HepG2 (cell line): ENCODE measurements around the gene CD9. TPM values are rescaled to one million over a fixed set of nuclear protein-coding genes. Genes with fewer than 3 reads are reported as not detected.

Source experiments
- ATAC-seq: fragments of 200-7000 bp; cut with Tn5 transposase; 3 replicates; pipeline ENCODE4 v1.9.1; 2020; ENCODE audit warnings: mild to moderate bottlenecking, moderate library complexity
- BruUV-seq: library from RNA; stranded (reverse); fragments of 400-500 nt; replicated peaks from 2 replicates; lab custom pipeline; 2021; lab: Mats Ljungman, UMichigan
- CTCF ChIA-PET: fragments of 300-600 bp; formaldehyde crosslinking; extraction: SDS; loops from one replicate; lab custom pipeline; 2021; ENCODE audit warnings: low total read pairs, inconsistent platforms, low intra/inter-chr PET ratio; lab: Yijun Ruan, JAX
- POLR2A ChIA-PET: fragments of 350-600 bp; sonication (Branson Sonifier 250); formaldehyde crosslinking; loops from one replicate; lab custom pipeline; 2020; ENCODE audit warnings: antibody characterized with exemption, inconsistent platforms; lab: Yijun Ruan, JAX
- DNase-seq: peaks from one replicate; pipeline ENCODE4 v3.0.0-alpha.2; 2015; ENCODE audit warnings: low spot score
- FAIRE-seq: peaks from 3 replicates; lab custom pipeline; 2011; peaks lifted over from hg19 to GRCh38; lab: Jason Lieb, UNC
- H2AFZ ChIP-seq: one replicate; pipeline ENCODE4 v1.6.1; 2011; ENCODE audit warnings: low read length, inconsistent platforms
- H3K27ac ChIP-seq: fragments of 300-600 bp; 3 replicates; pipeline ENCODE4 v1.8.0; 2011; ENCODE audit warnings: mixed run types, mild to moderate bottlenecking, mixed read lengths, low read length, inconsistent platforms; ENCODE audit not compliant: insufficient read depth; ENCODE audit errors: extremely low read length
- H3K27me3 ChIP-seq, 2 experiments: fragments of 200-600 bp in 1 of 2; 2 replicates in 1 of 2; 3 replicates in 1 of 2; pipeline versions ENCODE4 v1.6.0 to v1.8.0; 2011; ENCODE audit warnings: low read length in 2 of 2, mild to moderate bottlenecking in 2 of 2, moderate library complexity in 2 of 2, inconsistent platforms in 1 of 2; ENCODE audit not compliant: insufficient read depth in 2 of 2, control insufficient read depth in 1 of 2
- H3K36me3 ChIP-seq, 2 experiments: fragments of 200-600 bp in 1 of 2; replicated peaks in 1 of 2; 2 replicates in 1 of 2; 3 replicates in 1 of 2; pipeline versions ENCODE4 v1.5.1 to v1.8.0; 2011; ENCODE audit warnings: low read length in 2 of 2, inconsistent platforms in 1 of 2; ENCODE audit not compliant: insufficient read depth in 2 of 2, control insufficient read depth in 1 of 2
- H3K4me1 ChIP-seq: 2 replicates; pipeline ENCODE4 v1.5.1; 2012; ENCODE audit warnings: low read length, inconsistent platforms; ENCODE audit not compliant: insufficient read depth
- H3K4me2 ChIP-seq: 2 replicates; pipeline ENCODE4 v1.6.0; 2011; ENCODE audit warnings: low read depth, low read length, inconsistent platforms
- H3K4me3 ChIP-seq, 3 experiments: fragments of 200-600 bp in 1 of 3; sonication (generic), shearing (Covaris generic) in 1 of 3; replicated peaks in 1 of 3; 2 replicates each; pipeline ENCODE4 v1.5.1; 2011 to 2016; ENCODE audit warnings: low read length in 3 of 3, inconsistent platforms in 2 of 3, low read depth in 2 of 3, mild to moderate bottlenecking in 2 of 3, control low read depth in 1 of 3, mixed read lengths in 1 of 3; ENCODE audit not compliant: insufficient read depth in 1 of 3
- H3K79me2 ChIP-seq: one replicate; pipeline ENCODE4 v1.6.1; 2011; ENCODE audit warnings: low read length, inconsistent platforms; ENCODE audit not compliant: insufficient read depth
- H3K9ac ChIP-seq: 2 replicates; pipeline ENCODE4 v1.6.0; 2011; ENCODE audit warnings: mild to moderate bottlenecking, low read depth, low read length, inconsistent platforms; ENCODE audit not compliant: insufficient read depth
- H3K9me3 ChIP-seq: 2 replicates; pipeline ENCODE4 v1.5.1; 2012; ENCODE audit warnings: mild to moderate bottlenecking, low read length
- H4K20me1 ChIP-seq: 2 replicates; pipeline ENCODE4 v1.6.0; 2011; ENCODE audit warnings: inconsistent platforms, mild to moderate bottlenecking, low read length, moderate library complexity; ENCODE audit not compliant: insufficient read depth
- DRAP1 ChIP-seq: IDR thresholded peaks from 2 replicates; pipeline ENCODE4 v1.6.1; 2016; ENCODE audit warnings: missing genetic modification reagents, missing compliant biosample characterization
- HHEX ChIP-seq: IDR thresholded peaks from 2 replicates; pipeline ENCODE4 v1.6.1; 2016; ENCODE audit warnings: control low read depth
- MXD4 ChIP-seq: IDR thresholded peaks from 2 replicates; pipeline ENCODE4 v1.6.1; 2016; ENCODE audit warnings: mild to moderate bottlenecking, missing biosample characterization, missing genetic modification reagents
- NPAS2 ChIP-seq: sonication (generic); formaldehyde crosslinking; IDR thresholded peaks from 2 replicates; pipeline ENCODE4 v1.8.0; 2022; ENCODE audit warnings: mild to moderate bottlenecking, missing genetic modification reagents, borderline replicate concordance
- PHF21A ChIP-seq: sonication (generic); formaldehyde crosslinking; IDR thresholded peaks from 2 replicates; pipeline ENCODE4 v1.5.0; 2020; ENCODE audit warnings: mild to moderate bottlenecking, missing genetic modification reagents
- SOX5 ChIP-seq: IDR thresholded peaks from 2 replicates; pipeline ENCODE4 v1.6.1; 2016; ENCODE audit warnings: borderline replicate concordance
- TERF1 ChIP-seq: sonication (generic); formaldehyde crosslinking; IDR thresholded peaks from 2 replicates; pipeline ENCODE4 v1.8.0; 2022; ENCODE audit warnings: mild to moderate bottlenecking, missing genetic modification reagents, moderate library complexity
- TFAP4 ChIP-seq: sonication (generic); IDR thresholded peaks from 2 replicates; pipeline ENCODE4 v1.6.1; 2016; ENCODE audit warnings: low read depth, borderline replicate concordance
- ZNF12 ChIP-seq: sonication (generic); formaldehyde crosslinking; IDR thresholded peaks from 2 replicates; pipeline ENCODE4 v1.5.0; 2020; ENCODE audit warnings: missing genetic modification reagents
- ZNF441 ChIP-seq: sonication (generic); formaldehyde crosslinking; IDR thresholded peaks from 2 replicates; pipeline ENCODE4 v1.7.0; 2021; ENCODE audit warnings: missing genetic modification reagents, borderline replicate concordance
- ZNF652 ChIP-seq: IDR thresholded peaks from 2 replicates; pipeline ENCODE4 v1.6.1; 2016; ENCODE audit warnings: low read depth, borderline replicate concordance
- WGBS: methylation state at CpG from one replicate; pipeline ENCODE4 v1.1.6; 2017; ENCODE audit warnings: low lambda C conversion rate; 5-methylcytosine and 5-hydroxymethylcytosine counted together
- in situ Hi-C: cut with HindIII; loops from 2 replicates; pipeline ENCODE4 v1.10.0; 2017; ENCODE audit warnings: low pct_unique_long_range_greater_than_20kb; ENCODE audit not compliant: extremely low pct_ligation_motif_present
- intact Hi-C: fragments of 100-400 bp; cut with micrococcal nuclease; formaldehyde crosslinking; loops from one replicate; pipeline ENCODE4 v1.10.0; 2022; ENCODE audit not compliant: unreplicated experiment
- polyA plus RNA-seq, 8 experiments: library from polyadenylated mRNA; depleted of rRNA in 3 of 8; stranded (reverse) in 7 of 8; unstranded in 1 of 8; fragments of >200 nt; fragmentation: Illumina TruSeq in 4 of 8; extraction: Trizol in 4 of 8; gene quantifications; 2 replicates each; pipeline versions ENCODE4 v1.2.1 to v1.2.3, GENCODE V29; 2011 to 2016; ENCODE audit warnings: low read depth in 4 of 8, missing spikeins in 1 of 8, mixed read lengths in 1 of 8; ENCODE audit not compliant: insufficient read depth in 1 of 8
- total RNA-seq, 5 experiments: library from RNA; depleted of rRNA; stranded (reverse); fragments of >200 nt; fragmentation: Illumina TruSeq; extraction: Trizol; gene quantifications; 2 replicates each; pipeline ENCODE4 v1.2.3, GENCODE V29; 2016; ENCODE audit warnings: low read depth in 1 of 5

CD9 gene
- total and polyA plus RNA-seq, 2 of the 13 experiments (the other 11 are each of a cell fraction or from before 2014, with no cell fraction given) = 5.8 to 38.3 TPM

GRCh38 chr12:6262211-6262610, 62.0 kb downstream of the CD9 start:
- Histone ChIP-seq H3K9me3 (no peaks in the 10 kb centered on the region), H3K27me3 (no peaks in the 10 kb centered on the region; a peak in 2 of 5 replicates), H3K27ac (no peak overlapping the region), H2AFZ (no peak overlapping the region), H3K9ac (no peak overlapping the region), H3K79me2 (no peaks in the 10 kb centered on the region), H3K4me3 (no peak overlapping the region), H3K36me3 (no peaks in the 10 kb centered on the region), H3K4me1 (peaks cover 27% of the 10 kb centered on the region), H3K4me2 (no peak overlapping the region), H4K20me1 (no peaks in the 10 kb centered on the region)
- TF ChIP-seq ZNF441 (CRISPR knock-in tag) (no peak), ZNF12 (no peak), SOX5 (CRISPR knock-in tag) (no peak), ZNF652 (CRISPR knock-in tag) (no peak), TERF1 (CRISPR knock-in tag) (no peak), HHEX (no peak), NPAS2 (no peak), DRAP1 (no peak), TFAP4 (no peak), PHF21A (no peak), MXD4 (CRISPR knock-in tag) (no peak)
- in situ Hi-C loops (no loop called here), intact Hi-C loops (no loop called here)
- DNase-seq = no peak
- 16% methylated on average over 2 of the region's 3 CpGs for WGBS
- no peak for FAIRE-seq
- ChIA-PET CTCF (no interaction called here), POLR2A (no interaction called here)
- no peak for ATAC-seq
- no TSS peak for BruUV-seq
